PC-9 (cell line): ENCODE measurements around the gene TAOK2.

Experiments used
- EZH2 ChIP-seq: fragments of 200-600 bp; sonication (generic); IDR thresholded peaks from 2 replicates; pipeline ENCODE4 v1.8.0; 2017; ENCODE audit warnings: antibody characterized with exemption, low read depth
- TF ChIP-seq, protein P1 (sequence below): fragments of 200-600 bp; sonication (generic); conservative IDR thresholded peaks from 2 replicates; pipeline ENCODE4 v1.6.1; 2017; ENCODE audit warnings: mixed run types, antibody characterized with exemption, mild to moderate bottlenecking, moderate library complexity

- no peak for TF ChIP-seq EZH2
- TF ChIP-seq, protein P1, sequence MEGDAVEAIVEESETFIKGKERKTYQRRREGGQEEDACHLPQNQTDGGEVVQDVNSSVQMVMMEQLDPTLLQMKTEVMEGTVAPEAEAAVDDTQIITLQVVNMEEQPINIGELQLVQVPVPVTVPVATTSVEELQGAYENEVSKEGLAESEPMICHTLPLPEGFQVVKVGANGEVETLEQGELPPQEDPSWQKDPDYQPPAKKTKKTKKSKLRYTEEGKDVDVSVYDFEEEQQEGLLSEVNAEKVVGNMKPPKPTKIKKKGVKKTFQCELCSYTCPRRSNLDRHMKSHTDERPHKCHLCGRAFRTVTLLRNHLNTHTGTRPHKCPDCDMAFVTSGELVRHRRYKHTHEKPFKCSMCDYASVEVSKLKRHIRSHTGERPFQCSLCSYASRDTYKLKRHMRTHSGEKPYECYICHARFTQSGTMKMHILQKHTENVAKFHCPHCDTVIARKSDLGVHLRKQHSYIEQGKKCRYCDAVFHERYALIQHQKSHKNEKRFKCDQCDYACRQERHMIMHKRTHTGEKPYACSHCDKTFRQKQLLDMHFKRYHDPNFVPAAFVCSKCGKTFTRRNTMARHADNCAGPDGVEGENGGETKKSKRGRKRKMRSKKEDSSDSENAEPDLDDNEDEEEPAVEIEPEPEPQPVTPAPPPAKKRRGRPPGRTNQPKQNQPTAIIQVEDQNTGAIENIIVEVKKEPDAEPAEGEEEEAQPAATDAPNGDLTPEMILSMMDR, result no peak
These were observed 32.4 kb downstream of the TAOK2 start for GRCh38 chr16:30006095-30006473.
